AG08395 (cell line): ENCODE results near the gene RFX8.
A peak's percentile ranks its signal among the peaks of the same experiment; 100 is the strongest.

Source experiments
- DNase-seq: peaks from one replicate; pipeline ENCODE4 v3.0.0; 2012; ENCODE audit warnings: mixed read lengths, low spot score

Gene RFX8

GRCh38 chr2:101410114-101410513, 64.8 kb downstream of the RFX8 start:
- DNase-seq = no peak

- DNase-seq = no peak
Observed at GRCh38 chr2:101409699-101410098, 65.2 kb downstream of the RFX8 start.

GRCh38 chr2:101408925-101409324, 66.0 kb downstream of the RFX8 start:
- DNase-seq = no peak

GRCh38 chr2:101405351-101405899, 69.5 kb downstream of the RFX8 start:
- no peak for DNase-seq

DNA sequence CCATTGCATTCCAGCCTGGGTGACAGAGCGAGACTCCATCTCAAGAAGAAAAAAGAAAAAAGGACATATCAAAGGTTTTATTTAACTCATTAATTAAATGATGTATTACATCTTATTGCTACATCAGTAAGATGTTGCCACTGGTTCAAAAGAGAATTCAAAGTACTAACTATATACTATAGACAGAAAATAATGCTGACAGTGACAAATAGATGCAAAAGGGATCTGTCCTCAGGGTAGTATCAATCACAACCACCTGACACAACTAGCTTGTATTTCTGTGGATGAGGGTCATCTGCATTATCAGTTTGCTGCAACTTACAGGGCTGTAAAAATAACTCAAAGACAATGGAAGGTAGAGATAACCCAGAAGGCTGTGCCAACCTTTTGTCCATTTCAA, 71.2 kb downstream of the RFX8 start:
- DNase-seq = no peak

DNA sequence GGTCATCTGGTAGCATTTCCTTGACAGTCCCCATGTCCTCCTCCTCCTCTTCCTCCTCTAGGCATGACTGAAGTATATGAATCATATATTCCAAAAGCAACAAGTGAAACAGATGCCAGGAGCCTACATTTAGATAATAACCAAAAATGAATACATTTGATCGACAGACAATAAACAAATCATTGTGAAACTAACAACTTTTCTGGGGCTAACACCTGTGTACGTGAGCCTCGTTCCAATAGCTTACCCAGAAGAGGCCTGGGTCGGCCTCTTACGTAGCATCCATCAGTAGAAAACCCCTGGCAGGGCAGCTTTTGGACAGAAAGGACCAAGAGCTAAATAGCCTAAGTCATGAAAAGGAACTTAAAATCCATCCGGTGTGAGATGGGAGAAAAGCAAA, 72.3 kb downstream of the RFX8 start:
- DNase-seq = no peak

DNA sequence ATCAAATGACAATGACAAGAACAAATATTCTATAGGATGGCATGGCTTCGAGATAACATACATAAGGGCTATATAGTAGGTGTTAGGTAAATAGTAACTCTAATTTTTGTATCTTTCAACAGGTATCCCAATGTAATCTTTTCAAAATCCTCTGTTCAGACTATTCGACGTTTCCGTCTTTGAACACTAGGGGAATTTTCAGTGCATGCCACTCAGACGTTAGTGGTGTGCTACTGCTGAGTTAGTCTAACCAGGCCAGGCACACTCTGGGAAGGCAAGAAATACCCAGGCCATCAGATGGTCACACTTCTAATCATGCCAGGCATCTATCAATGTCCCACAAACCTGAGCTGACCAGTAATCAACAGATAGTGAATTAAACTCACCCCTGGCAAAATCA, 73.0 kb downstream of the RFX8 start:
- DNase-seq = no peak

- DNase-seq = no peak
Observed at GRCh38 chr2:101401326-101401665, 73.6 kb downstream of the RFX8 start.

DNA sequence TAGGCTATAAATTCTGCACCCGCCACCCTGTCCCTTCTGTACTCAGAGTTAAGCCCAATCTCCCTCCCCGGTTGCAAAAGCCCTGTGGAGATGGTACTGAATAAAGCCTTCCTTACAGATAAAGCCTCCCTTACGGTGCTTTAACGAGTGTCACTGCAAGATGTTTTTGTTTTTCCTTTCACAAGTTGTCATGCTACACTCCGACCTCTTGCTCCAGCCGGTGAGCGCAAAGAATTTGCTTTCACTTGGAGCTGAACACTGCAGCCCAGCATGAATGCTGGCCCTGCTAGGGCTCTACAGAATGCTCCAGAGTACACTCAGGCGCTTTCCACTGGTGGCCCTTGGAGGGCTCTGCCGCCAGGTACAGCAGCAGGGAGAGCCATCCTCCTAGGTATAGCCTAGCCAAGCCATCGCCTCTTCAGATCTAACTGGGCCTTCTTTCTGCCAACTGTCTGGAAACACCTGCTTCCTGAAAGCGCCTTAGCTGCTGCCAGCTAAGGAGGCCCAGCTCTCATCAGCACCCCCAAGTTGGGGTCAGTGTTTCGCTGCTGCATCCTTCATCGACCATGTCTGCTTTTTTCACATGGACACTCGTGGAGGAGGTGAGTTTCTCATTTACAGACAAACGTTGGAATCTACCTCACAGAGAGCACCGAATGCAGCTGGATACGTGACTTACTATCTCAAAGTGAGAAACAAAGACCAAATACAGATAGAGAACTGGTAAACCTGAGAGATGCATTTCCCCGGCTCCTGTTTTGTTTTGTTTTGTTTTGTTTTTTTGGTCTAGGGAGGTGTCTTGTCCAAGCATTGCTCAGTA, 74.2 kb downstream of the RFX8 start:
- DNase-seq = no peak

DNA sequence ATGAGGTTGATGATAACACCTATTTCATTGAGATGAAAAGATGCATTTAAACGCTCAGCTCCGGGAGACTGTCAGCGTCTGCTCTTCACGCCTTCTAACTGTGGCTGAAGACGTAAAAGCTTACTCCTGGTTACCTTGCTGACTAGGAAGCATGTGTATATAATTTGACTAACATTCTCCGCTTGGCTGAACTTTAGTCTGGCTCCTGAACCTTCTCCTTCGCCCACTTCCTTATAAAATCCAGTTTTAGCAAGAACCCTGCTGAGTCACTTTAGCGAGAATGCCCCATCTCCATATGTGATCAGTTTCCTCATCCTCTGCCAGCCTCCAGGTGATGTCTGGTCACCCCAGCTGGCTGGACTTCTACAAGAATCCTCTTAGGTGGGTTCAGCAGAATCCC, 74.9 kb downstream of the RFX8 start:
- DNase-seq = no peak

- DNase-seq = no peak
Observed at GRCh38 chr2:101399021-101399799, 75.7 kb downstream of the RFX8 start.

GRCh38 chr2:101398116-101398821, 76.6 kb downstream of the RFX8 start:
- DNase-seq = no peak

DNA sequence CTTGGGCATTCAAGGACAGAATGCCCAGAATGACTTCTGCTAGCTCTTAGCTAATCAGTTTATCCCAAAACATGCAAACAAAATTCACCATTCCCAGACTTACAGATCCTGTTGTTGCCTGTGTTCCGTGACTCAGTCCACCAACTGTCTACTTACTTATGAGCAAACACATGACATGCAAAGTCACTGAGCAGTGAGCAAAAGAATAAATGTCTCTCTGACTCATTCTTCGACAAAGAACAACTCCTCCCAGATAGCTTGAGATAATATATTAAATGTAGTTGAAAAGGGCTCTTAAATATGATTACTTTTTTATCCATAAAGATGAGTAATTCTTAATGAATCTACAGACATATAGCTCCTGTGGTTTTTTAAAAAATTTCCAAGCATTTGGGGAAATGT, 78.6 kb downstream of the RFX8 start:
- DNase-seq = peak; percentile 87

GRCh38 chr2:101395545-101396315, 79.2 kb downstream of the RFX8 start:
- DNase-seq = no peak

DNA sequence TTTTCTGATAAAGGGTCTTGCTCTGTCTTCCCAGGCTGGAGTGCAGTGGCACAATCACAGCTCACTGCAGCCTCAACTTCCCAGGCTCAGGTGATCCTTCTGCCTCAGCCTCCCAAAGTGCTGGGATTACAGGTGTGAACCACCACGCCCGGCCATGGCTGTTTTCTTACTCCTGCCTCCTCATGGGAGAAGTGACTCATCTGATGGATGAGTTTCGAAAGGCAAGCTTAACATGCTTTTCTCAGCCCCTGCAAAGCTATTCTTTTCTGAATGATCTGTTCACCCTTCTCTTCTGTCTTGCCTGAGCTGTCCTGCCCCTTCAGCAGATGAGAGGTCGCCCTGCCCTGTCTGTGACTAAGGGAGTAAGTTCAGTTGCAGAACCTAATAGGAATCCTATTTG, 86.7 kb downstream of the RFX8 start:
- peak; percentile 32 for DNase-seq

DNA sequence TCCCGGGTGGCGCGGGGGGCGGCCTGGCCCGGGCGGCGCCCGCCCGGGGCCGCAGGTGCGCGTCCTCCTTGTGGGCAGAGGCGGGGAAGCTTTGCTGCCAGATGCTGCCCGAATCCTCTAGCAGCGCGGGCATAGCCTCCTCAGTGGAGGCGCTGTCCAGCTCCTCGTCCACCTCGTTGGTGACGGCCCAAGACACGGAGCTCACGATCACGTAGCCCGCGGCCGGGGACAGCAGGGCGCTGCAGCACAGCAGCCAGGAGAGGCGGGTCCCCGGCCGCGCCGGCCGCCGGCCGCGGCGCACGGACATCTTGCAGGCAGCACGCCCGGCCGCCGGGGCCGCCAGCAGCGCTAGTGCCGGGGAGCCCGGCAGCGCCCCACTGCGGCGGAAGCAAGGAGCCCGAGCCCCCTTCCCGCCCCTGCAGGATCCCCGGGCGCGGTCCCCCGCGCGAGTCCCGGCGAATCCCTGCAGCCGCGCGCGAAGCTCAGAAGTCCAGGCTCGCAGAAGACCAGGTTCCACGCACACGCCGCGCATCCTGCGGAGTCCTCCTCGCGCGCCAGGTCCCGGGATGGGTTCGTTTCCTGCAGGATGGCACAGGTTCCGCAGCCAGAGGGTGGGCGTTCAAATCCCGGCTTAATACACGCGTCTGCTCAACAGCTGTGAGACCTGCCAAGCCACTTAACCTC, 87.6 kb downstream of the RFX8 start, which contains the start of gene CREG2:
Gene CREG2 (minus strand): TSS at position 353 of the 684 bp plus-strand sequence. CDS start 46 bp downstream, at position 307.
- DNase-seq = peak; percentile 71

DNA sequence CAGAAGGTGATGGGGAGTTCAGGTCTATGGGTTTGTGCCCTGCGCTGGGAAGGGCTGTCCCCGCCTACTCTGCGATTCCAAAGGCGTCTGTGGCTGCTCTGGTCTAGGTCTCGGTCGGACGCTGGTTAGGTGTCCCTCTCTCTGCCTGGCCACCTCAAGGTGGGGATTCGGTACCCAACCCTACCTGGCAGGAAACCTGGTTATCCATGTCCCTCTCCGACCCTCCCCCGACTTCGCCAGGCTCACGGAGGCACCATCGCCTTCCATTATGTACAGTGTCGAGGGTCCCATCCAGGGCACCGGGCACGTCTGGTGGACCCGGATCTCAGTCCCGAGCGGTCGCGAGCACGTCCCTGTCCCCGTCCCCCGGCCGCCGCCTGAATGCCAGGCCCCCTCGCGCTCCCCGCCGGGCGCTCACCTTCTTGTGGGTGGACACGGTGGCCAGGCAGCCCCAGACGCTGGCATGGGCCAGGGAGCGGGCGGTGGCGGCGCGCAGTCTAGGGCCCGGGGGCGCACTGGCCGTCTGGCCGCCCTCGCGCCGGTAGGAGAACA, 88.2 kb downstream of the RFX8 start:
- no peak for DNase-seq

- no peak for DNase-seq
Observed at GRCh38 chr2:101383016-101383541, 91.8 kb downstream of the RFX8 start.

DNA sequence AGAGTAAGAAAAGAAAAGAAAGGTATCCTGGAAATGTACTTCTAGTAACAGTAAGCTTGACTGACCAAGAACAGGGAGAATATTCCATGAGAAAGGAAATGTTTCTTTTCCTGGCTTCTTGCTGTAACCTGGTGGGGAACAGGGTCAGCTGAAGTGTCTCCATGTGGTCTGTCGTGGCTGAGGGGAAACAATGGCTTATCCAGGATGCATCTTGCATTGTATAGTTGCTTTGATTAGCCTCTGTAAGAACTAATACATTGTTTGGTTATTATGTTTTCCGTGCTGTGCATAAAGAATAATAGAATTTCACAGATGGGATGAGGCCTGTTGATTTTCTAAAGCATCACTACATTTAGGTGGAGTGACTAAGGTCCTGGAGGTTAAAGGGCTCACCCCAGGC, 92.5 kb downstream of the RFX8 start:
- no peak for DNase-seq

GRCh38 chr2:101380376-101380775, 94.5 kb downstream of the RFX8 start:
- peak; percentile 82 for DNase-seq

- no peak for DNase-seq
Observed at GRCh38 chr2:101379091-101379490, 95.8 kb downstream of the RFX8 start.
